K562 (cell line): ENCODE data around the gene FAM83E. TPM values are rescaled to one million over a fixed set of nuclear protein-coding genes. Genes with fewer than 3 reads are reported as not detected.

Experiments
- CCNT2 ChIP-seq: IDR thresholded peaks from 2 replicates; pipeline ENCODE4 v1.6.1; 2011; ENCODE audit warnings: borderline replicate concordance, low read depth, mild to moderate bottlenecking, moderate library complexity, mixed read lengths, low read length; ENCODE audit not compliant: insufficient read length; ENCODE audit errors: extremely low read depth
- CTCFL ChIP-seq: IDR thresholded peaks from 2 replicates; pipeline ENCODE4 v1.6.1; 2011; ENCODE audit warnings: borderline replicate concordance, low read depth, mild to moderate bottlenecking, moderate library complexity, low read length; ENCODE audit not compliant: insufficient read depth, poor library complexity, severe bottlenecking
- ELK3 ChIP-seq: fragments of 450-650 bp; formaldehyde crosslinking; IDR thresholded peaks from 2 replicates; pipeline ENCODE4 v1.4.0; 2020; ENCODE audit warnings: mild to moderate bottlenecking
- ETS2 ChIP-seq: IDR thresholded peaks from 2 replicates; pipeline ENCODE4 v1.6.1; 2016; ENCODE audit warnings: borderline replicate concordance, missing genetic modification characterization, mild to moderate bottlenecking, moderate library complexity, missing compliant biosample characterization; ENCODE audit not compliant: poor library complexity, severe bottlenecking
- ID3 ChIP-seq, 2 experiments: fragments of 250-450 bp in 1 of 2; fragments of 450-650 bp in 1 of 2; sonication (Bioruptor Pico) in 1 of 2; IDR thresholded peaks; 2 replicates each; pipeline versions ENCODE4 v1.6.1 to v1.8.0; 2016 to 2021; ENCODE audit warnings: mild to moderate bottlenecking in 2 of 2, moderate library complexity in 2 of 2, missing compliant biosample characterization in 1 of 2, missing genetic modification characterization in 1 of 2
- KHSRP ChIP-seq: fragments of 450-650 bp; IDR thresholded peaks from 2 replicates; pipeline ENCODE4 v1.6.1; 2017
- LCOR ChIP-seq: sonication (generic); formaldehyde crosslinking; IDR thresholded peaks from 2 replicates; pipeline ENCODE4 v1.8.0; 2022; ENCODE audit warnings: mild to moderate bottlenecking, missing genetic modification reagents
- PHF20 ChIP-seq: fragments of 450-650 bp; IDR thresholded peaks from 2 replicates; pipeline ENCODE4 v1.6.1; 2018; ENCODE audit not compliant: partially characterized antibody
- PRDM10 ChIP-seq: fragments of 450-650 bp; IDR thresholded peaks from 2 replicates; pipeline ENCODE4 v1.6.1; 2018; ENCODE audit not compliant: partially characterized antibody
- SAP30 ChIP-seq: fragments of 200-600 bp; sonication (generic); IDR thresholded peaks from 2 replicates; pipeline ENCODE4 v1.6.1; 2012; ENCODE audit warnings: borderline replicate concordance, low read depth, mild to moderate bottlenecking, moderate library complexity, low read length, control low read depth, inconsistent platforms; ENCODE audit not compliant: insufficient read depth, poor library complexity, severe bottlenecking
- SP1 ChIP-seq: sonication (generic); formaldehyde crosslinking; IDR thresholded peaks from 2 replicates; pipeline ENCODE4 v1.8.1; 2022; ENCODE audit warnings: mild to moderate bottlenecking, missing genetic modification reagents
- TSC22D4 ChIP-seq: fragments of 450-650 bp; IDR thresholded peaks from 2 replicates; pipeline ENCODE4 v1.6.1; 2016; ENCODE audit warnings: missing genetic modification characterization, missing biosample characterization, control low read depth
- ZBTB17 ChIP-seq: fragments of 450-650 bp; formaldehyde crosslinking; IDR thresholded peaks from 2 replicates; pipeline ENCODE4 v1.4.0; 2020; ENCODE audit warnings: mild to moderate bottlenecking
- ZHX1 ChIP-seq: fragments of 150-350 bp; conservative IDR thresholded peaks from 2 replicates; pipeline ENCODE4 v1.6.1; 2014; ENCODE audit warnings: low read length
- ZNF143 ChIP-seq: sonication (generic); formaldehyde crosslinking; IDR thresholded peaks from 2 replicates; pipeline ENCODE4 v1.9.0; 2022; ENCODE audit warnings: mild to moderate bottlenecking, missing genetic modification reagents
- polyA plus RNA-seq, 8 experiments: library from polyadenylated mRNA; depleted of rRNA in 4 of 8; stranded (reverse) in 5 of 8; unstranded in 3 of 8; fragments of >200 nt; fragmentation: Nextera tagmentation in 2 of 8; fragmentation: Illumina TruSeq in 1 of 8; extraction: Ambion mirVana in 2 of 8; extraction: Trizol in 1 of 8; gene quantifications; 2 replicates each; pipeline versions ENCODE4 v1.2.1 to v1.2.3, GENCODE V29; 2011 to 2014; ENCODE audit warnings: inconsistent platforms in 1 of 8, missing spikeins in 1 of 8
- total RNA-seq, 7 experiments: library from RNA; depleted of rRNA in 6 of 7; stranded (reverse); fragments of >200 nt in 6 of 7; fragmentation: Illumina TruSeq in 2 of 7; extraction: Trizol in 2 of 7; gene quantifications; 2 replicates each; pipeline versions ENCODE4 v1.2.1 to v1.2.3, GENCODE V29; 2011 to 2021; ENCODE audit warnings: low replicate concordance in 1 of 7

FAM83E gene
- total and polyA plus RNA-seq, 9 of the 15 experiments (the other 6 are each of a cell fraction or from before 2014, with no cell fraction given) = 0.15 to 0.87 (median 0.29) TPM; not detected in 4

- TF ChIP-seq ZNF143 (CRISPR knock-in tag) = peak; percentile 100
- TF ChIP-seq KHSRP = no peak
- TF ChIP-seq ZBTB17 (CRISPR knock-in tag) = no peak
- no peak for TF ChIP-seq ELK3
- no peak for TF ChIP-seq ZHX1
- no peak for TF ChIP-seq PRDM10
- TF ChIP-seq SAP30 = no peak
- no peak for TF ChIP-seq SP1 (CRISPR knock-in tag)
- no peak for TF ChIP-seq ETS2 (tag)
- no peak for TF ChIP-seq TSC22D4 (tag)
- TF ChIP-seq LCOR (CRISPR knock-in tag) = no peak
- no peak for TF ChIP-seq CCNT2
- no peak for TF ChIP-seq ID3 (CRISPR knock-in tag; IDR thresholded peaks at IDR 0.05)
- TF ChIP-seq ID3 (tag; IDR thresholded peaks at IDR 0.05) = no peak
- TF ChIP-seq CTCFL = no peak
- no peak for TF ChIP-seq PHF20
These were observed 30.2 kb upstream of the FAM83E start (continued) for GRCh38 chr19:48644839-48645619.
